GM21447 (cell line): ENCODE measurements around the gene PBX1.

ENCODE experiments used
- ATAC-seq: cut with Tn5 transposase; IDR thresholded peaks from one replicate; pipeline ENCODE4 v1.9.1; 2021; ENCODE audit not compliant: unreplicated experiment

The PBX1 gene

DNA sequence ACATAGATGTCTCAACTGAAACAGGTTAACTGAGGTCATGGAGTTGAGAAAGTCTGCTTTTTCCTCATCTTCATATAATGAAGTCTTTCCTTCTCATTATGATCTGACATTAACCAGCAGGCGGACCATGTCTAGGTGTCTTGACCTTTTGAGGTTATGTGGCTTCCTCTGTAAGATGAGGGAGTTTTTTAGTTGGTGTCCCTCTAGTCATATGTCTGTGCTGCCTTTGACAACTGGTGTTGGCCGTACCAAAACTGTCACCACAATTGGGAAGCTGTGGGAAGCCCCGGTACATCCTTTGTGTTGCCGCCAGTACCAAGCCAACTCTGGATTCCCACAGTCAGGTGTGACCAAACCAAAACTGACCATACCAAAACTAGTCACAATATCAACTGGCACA lies 105.1 kb downstream of the PBX1 start:
- ATAC-seq, result no peak

DNA sequence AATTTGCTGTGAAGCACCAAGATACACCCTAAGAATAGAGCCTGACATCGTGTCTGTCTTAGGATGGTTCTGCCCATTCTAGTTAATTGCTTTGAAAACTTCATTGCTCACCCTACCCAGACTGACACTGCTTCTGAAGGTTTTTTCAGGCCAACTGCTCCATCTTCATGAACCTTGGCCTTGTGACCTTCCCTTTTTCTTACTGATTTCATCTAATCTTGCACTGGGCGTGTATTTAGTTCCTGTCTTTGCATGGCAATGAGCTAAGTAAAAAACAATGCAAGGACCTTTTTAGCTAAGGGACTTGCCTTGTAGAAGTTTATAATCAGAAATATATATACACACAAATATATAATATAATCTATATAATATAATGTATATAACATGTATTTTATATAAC lies 108.0 kb downstream of the PBX1 start:
- ATAC-seq, result no peak

DNA sequence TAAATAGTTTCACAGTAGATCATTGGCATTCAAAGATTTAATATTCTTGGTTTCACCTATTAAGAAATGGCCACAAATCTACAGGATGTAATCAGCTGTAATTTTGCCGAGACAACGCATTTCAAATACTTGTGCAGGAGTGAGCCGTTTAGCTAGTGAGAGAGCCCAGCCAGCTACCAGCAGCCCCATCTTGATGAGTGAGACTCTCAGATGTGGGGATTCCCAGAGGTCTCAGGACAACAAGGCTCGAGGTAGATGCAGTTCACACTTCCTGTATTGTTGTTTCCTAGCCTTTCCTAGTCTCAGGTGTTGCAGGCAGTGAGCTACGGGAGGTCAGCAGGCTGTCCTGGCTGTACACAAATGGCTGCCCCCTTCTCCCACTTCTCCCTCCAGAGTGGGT lies 108.6 kb downstream of the PBX1 start:
- no peak for ATAC-seq

- ATAC-seq, result no peak
Measured at GRCh38 chr1:164668491-164669400, 109.8 kb downstream of the PBX1 start.

DNA sequence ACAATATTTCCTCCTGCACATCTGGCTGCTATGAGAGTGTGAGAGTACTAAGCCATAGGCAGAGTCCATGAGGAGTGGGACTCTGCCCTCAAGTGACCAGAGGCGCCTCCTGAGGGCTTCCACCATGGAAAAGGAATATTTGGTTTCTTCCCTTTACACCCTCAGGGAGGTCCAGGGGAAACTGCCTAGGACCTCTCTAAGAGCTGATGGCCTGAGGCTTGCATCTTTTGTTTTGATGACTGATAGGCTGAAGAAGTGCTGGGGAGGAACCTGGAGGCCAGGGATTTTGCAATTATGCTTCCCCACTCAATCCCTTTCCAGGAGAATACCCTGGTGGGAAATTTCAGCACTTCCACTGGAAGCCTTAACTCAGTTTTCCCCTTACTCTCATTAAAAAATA lies 111.0 kb downstream of the PBX1 start:
- ATAC-seq, result no peak

DNA sequence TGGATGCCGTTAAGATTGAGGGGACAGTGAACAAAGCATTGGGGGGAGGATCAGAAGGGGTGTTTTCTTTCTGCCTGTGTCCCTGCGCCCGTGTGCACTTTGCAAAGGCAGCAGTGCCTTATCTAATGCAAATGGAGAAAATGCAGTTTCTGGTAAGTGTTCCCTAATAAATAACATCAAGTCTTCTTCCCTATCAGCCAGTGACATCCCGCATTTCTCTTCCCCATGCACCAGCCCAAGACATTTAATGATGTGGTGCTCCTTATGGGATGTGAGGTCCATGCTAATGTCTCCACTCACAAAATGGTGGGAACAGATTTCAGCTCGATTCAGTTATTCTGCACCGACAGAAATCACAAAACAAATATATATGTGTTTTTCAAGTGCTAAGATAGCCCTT lies 111.8 kb downstream of the PBX1 start:
- ATAC-seq, result no peak

GRCh38 chr1:164671323-164671965 lies 112.5 kb downstream of the PBX1 start:
- ATAC-seq, result no peak

GRCh38 chr1:164671966-164672571 lies 113.1 kb downstream of the PBX1 start:
- no peak for ATAC-seq

- ATAC-seq, result no peak
Measured at GRCh38 chr1:164672588-164672987, 113.6 kb downstream of the PBX1 start.

DNA sequence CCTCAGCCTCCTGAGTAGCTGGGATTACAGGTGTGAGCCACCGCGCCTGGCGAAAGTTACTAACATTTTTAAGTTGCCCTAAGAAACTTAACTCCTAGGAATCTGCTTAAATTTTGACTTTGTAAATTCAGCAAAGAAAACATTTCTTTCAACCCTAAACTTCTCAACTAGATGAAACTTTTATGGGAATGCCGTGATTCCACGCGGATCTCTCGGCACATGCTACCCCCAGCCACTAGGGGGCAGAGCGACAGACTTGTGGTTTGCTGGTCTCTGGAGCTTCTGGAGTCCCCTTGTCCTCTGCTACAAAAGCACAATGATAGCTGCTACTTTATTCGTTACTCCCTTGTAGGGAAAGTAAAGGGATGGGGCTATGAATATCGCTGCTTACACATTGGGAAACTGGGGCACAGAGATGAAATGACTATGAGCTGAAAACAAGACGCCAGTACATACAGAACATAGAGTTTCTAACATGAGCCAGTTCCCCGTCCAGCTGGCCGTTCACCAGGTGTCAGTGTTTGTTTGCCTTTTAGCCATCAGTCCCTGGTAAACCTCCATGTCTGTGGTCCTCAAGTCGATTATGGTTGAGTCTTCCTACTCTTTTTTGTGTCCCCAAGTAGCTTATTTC lies 114.7 kb downstream of the PBX1 start:
- ATAC-seq, result no peak

GRCh38 chr1:164675342-164675904 lies 116.4 kb downstream of the PBX1 start:
- no peak for ATAC-seq

- ATAC-seq, result no peak
Measured at GRCh38 chr1:164678136-164678700, 119.2 kb downstream of the PBX1 start.

- ATAC-seq, result no peak
Measured at GRCh38 chr1:164682570-164682969, 123.6 kb downstream of the PBX1 start.

- ATAC-seq, result no peak
Measured at GRCh38 chr1:164683235-164683634, 124.3 kb downstream of the PBX1 start.

DNA sequence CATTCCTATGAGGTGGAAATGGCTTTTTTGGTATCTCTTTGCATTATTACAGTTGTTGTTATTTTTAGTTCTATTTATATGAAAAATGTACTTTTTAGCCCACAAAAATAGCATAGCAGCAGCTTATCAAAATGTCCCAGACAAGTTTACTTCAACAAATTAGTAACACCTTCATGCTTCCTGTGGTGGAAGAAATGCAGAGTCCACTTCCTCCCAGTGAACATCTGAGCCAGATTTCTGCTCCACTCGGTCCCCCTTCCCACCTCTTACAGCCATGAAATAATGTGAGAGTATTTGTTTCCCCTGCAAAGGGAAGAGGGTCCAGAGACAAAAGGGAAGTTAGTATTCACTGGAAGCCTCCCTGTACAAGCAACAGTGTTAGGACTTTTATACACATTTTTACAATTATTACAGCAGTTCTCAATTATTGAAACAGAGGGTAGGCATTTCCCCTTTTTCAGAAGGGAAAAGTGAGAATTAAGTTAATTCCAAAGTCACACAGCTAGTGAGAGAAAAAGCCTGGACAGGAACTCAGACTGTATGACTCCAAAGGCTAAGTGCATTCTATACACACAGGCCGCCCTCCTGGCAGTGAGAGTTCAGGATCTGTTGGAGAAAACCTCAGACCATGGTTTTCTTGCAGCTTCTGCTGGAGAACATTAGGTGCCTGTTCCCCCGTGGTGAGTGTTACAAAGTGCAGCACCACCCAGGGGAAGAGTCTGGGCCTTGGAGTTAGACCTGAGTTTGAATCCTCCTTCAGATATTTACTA lies 126.5 kb downstream of the PBX1 start:
- ATAC-seq, result no peak

DNA sequence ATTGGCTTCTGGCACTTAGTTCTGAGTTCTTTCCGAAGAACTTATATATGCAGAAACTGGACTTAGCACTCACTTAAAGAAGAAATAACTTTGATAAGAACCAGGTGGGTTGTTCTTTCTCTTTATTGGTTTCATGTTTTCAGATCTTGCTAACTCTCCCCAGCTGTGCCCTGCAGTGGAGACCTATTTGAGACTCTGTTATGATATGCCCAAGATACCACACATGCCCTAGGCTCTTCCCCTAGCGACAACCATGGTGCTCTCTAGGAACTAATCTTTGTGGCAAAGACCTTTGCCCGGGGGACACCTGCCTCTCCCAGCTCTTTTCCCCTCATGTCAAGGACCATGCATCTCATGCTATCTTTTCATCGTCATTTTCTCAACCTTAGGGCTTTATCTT lies 128.8 kb downstream of the PBX1 start:
- ATAC-seq, result no peak

DNA sequence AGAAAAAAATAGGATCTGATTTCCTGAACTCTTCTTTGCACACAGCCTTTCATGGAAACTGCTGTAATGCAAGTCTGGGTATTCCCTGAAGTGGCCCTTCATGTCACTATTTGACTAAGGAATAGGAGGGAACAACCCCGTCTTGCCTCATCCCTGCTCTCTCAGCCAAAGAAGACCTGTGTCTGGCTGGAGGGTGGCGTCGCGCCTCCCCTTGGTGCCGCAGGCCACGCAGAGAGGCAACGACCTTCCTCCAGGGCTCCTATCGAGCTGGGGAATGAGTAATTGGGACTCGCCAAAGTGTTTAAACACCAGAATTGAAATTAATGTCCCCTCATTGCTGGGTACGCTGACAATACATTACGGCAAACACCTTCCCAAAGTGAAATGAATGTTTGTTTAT lies 129.8 kb downstream of the PBX1 start:
- ATAC-seq, result no peak

GRCh38 chr1:164689672-164690511 lies 130.9 kb downstream of the PBX1 start:
- ATAC-seq, result no peak

DNA sequence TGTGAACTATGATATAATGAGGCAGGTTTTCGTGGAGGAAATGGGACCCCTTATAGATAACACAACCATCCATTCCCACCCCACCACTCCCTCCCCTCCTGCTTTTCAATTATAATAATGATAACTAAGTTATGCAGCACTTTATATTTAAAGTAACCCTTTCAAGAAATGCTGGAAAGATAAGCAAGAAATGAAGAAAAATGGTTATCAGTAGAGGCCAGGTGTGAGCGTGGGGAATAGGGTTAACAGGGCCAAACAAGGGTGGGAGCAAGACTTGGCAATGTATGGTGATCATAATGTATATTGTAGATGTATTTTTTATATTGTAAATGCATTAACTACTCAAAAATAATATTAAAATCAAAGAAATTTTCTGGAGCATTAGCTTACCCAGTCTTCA lies 133.4 kb downstream of the PBX1 start:
- ATAC-seq, result no peak
